SK-N-SH (cell line): ENCODE data around the gene AMER1. TPM values are rescaled to one million over a fixed set of nuclear protein-coding genes. Genes with fewer than 3 reads are reported as not detected.

Experiments used
- CTCF ChIA-PET: fragments of 300-600, 350-600 bp; formaldehyde crosslinking; extraction: SDS; loops from one replicate; lab custom pipeline; 2021; lab: Yijun Ruan, JAX
- POLR2A ChIA-PET: fragments of 350-600 bp; sonication (Branson Sonifier 250); formaldehyde crosslinking; extraction: SDS; loops from one replicate; lab custom pipeline; 2020; ENCODE audit warnings: antibody characterized with exemption, inconsistent platforms; lab: Yijun Ruan, JAX
- DNase-seq: peaks from one replicate; pipeline ENCODE4 v3.0.0; 2012
- H2AFZ ChIP-seq: fragments of 200-600 bp; sonication (generic); 2 replicates; pipeline ENCODE4 v1.8.1; 2016; ENCODE audit warnings: antibody characterized with exemption, mild to moderate bottlenecking, low read depth
- H3F3A ChIP-seq: fragments of 200-600 bp; sonication (generic); replicated peaks from 2 replicates; pipeline ENCODE3; 2016; ENCODE audit warnings: antibody characterized with exemption, mild to moderate bottlenecking; ENCODE audit not compliant: insufficient read depth
- H3K27ac ChIP-seq, 2 experiments: fragments of 200-500 bp in 1 of 2; fragments of 200-600 bp in 1 of 2; sonication (Bioruptor generic) in 1 of 2; sonication (generic), shearing (Covaris generic) in 1 of 2; 2 replicates each; pipeline versions ENCODE4 v1.5.1 to v1.6.1; 2014 to 2016; ENCODE audit warnings: low read depth in 2 of 2, inconsistent platforms in 1 of 2, low read length in 1 of 2, mild to moderate bottlenecking in 1 of 2, mixed read lengths in 1 of 2
- H3K27me3 ChIP-seq: fragments of 200-600 bp; sonication (generic), shearing (Covaris generic); 2 replicates; pipeline ENCODE4 v1.6.1; 2016; ENCODE audit warnings: mixed run types; ENCODE audit not compliant: insufficient read depth
- H3K36me3 ChIP-seq, 2 experiments: fragments of 200-500 bp in 1 of 2; fragments of 200-600 bp in 1 of 2; sonication (Bioruptor generic) in 1 of 2; sonication (generic) in 1 of 2; replicated peaks in 1 of 2; 2 replicates each; pipeline versions ENCODE3 to v1.5.1; 2014 to 2016; ENCODE audit warnings: low read length in 1 of 2, mild to moderate bottlenecking in 1 of 2; ENCODE audit not compliant: insufficient read depth in 2 of 2, control insufficient read depth in 1 of 2
- H3K4me1 ChIP-seq, 2 experiments: fragments of 200-500 bp in 1 of 2; fragments of 200-600 bp in 1 of 2; sonication (Bioruptor generic) in 1 of 2; sonication (generic), shearing (Covaris generic) in 1 of 2; 2 replicates each; pipeline versions ENCODE4 v1.5.1 to v1.6.1; 2014 to 2016; ENCODE audit warnings: low read depth in 1 of 2, low read length in 1 of 2, mixed run types in 1 of 2; ENCODE audit not compliant: insufficient read depth in 2 of 2, control insufficient read depth in 1 of 2
- H3K4me2 ChIP-seq: fragments of 200-600 bp; sonication (generic), shearing (Covaris generic); 2 replicates; pipeline ENCODE4 v1.6.1; 2017; ENCODE audit warnings: mixed run types
- H3K4me3 ChIP-seq, 2 experiments: fragments of 200-500 bp in 1 of 2; fragments of 200-600 bp in 1 of 2; sonication (Bioruptor generic) in 1 of 2; sonication (generic), shearing (Covaris generic) in 1 of 2; 2 replicates each; pipeline versions ENCODE4 v1.5.1 to v1.8.1; 2014 to 2016; ENCODE audit warnings: low read depth in 2 of 2, inconsistent platforms in 1 of 2, low read length in 1 of 2, mild to moderate bottlenecking in 1 of 2, mixed read lengths in 1 of 2, moderate library complexity in 1 of 2
- H3K79me2 ChIP-seq: fragments of 200-600 bp; sonication (generic); 2 replicates; pipeline ENCODE4 v1.8.1; 2017; ENCODE audit warnings: mild to moderate bottlenecking; ENCODE audit not compliant: insufficient read depth
- H3K9ac ChIP-seq: fragments of 200-600 bp; sonication (generic); 2 replicates; pipeline ENCODE4 v1.6.1; 2017; ENCODE audit warnings: mixed run types
- H3K9me2 ChIP-seq: fragments of 200-600 bp; sonication (generic); 2 replicates; pipeline ENCODE4 v1.6.1; 2017; ENCODE audit warnings: mixed run types
- H3K9me3 ChIP-seq: fragments of 200-600 bp; sonication (generic); 2 replicates; pipeline ENCODE4 v1.6.1; 2017; ENCODE audit warnings: mixed run types, mild to moderate bottlenecking, moderate library complexity
- H4K20me1 ChIP-seq: fragments of 200-600 bp; sonication (generic); 2 replicates; pipeline ENCODE4 v1.6.1; 2017; ENCODE audit warnings: mild to moderate bottlenecking, mixed run types; ENCODE audit not compliant: insufficient read depth
- ELF1 ChIP-seq: IDR thresholded peaks from 2 replicates; pipeline ENCODE4 v1.4.0; 2012
- EZH2phosphoT487 ChIP-seq: fragments of 200-600 bp; sonication (generic); IDR thresholded peaks from 2 replicates; pipeline ENCODE4 v1.6.1; 2017; ENCODE audit warnings: low read depth, mixed run types, mild to moderate bottlenecking, antibody characterized with exemption, moderate library complexity, borderline replicate concordance
- FOSL2 ChIP-seq: IDR thresholded peaks from 2 replicates; pipeline ENCODE4 v1.4.0; 2012; ENCODE audit warnings: low read depth, mild to moderate bottlenecking, moderate library complexity, borderline replicate concordance
- FOXJ3 ChIP-seq: sonication (generic); formaldehyde crosslinking; IDR thresholded peaks from 2 replicates; pipeline ENCODE4 v1.5.1; 2020; ENCODE audit warnings: mild to moderate bottlenecking, missing genetic modification reagents
- GABPA ChIP-seq: IDR thresholded peaks from 2 replicates; pipeline ENCODE4 v1.4.0; 2012; ENCODE audit warnings: low read depth, mild to moderate bottlenecking
- GATA2 ChIP-seq: sonication (generic); formaldehyde crosslinking; IDR thresholded peaks from 2 replicates; pipeline ENCODE4 v1.5.0; 2020; ENCODE audit warnings: mild to moderate bottlenecking, missing genetic modification reagents
- MXI1 ChIP-seq: IDR thresholded peaks from 2 replicates; pipeline ENCODE4 v1.6.1; 2012; ENCODE audit warnings: mild to moderate bottlenecking, low read depth, low read length, improper control_type of control experiment
- NFIC ChIP-seq: IDR thresholded peaks from 2 replicates; pipeline ENCODE4 v1.4.0; 2012; ENCODE audit warnings: borderline replicate concordance
- NRF1 ChIP-seq: IDR thresholded peaks from 2 replicates; pipeline ENCODE4 v1.6.1; 2012; ENCODE audit warnings: low read depth, mild to moderate bottlenecking, low read length
- POLR2AphosphoS5 ChIP-seq: IDR thresholded peaks from 2 replicates; pipeline ENCODE4 v1.6.1; 2012; ENCODE audit warnings: low read depth, low read length
- RFX5 ChIP-seq: IDR thresholded peaks from 2 replicates; pipeline ENCODE4 v1.6.1; 2012; ENCODE audit warnings: mild to moderate bottlenecking, improper control_type of control experiment, low read length
- TAF1 ChIP-seq: IDR thresholded peaks from 2 replicates; pipeline ENCODE4 v1.6.1; 2012; ENCODE audit warnings: low read depth, mild to moderate bottlenecking, low read length, moderate library complexity, borderline replicate concordance
- YY1 ChIP-seq: IDR thresholded peaks from 2 replicates; pipeline ENCODE4 v1.4.0; 2012; ENCODE audit warnings: low read depth, mild to moderate bottlenecking
- WGBS: methylation state at CpG from one replicate; pipeline ENCODE4 v1.1.6; 2017; ENCODE audit warnings: low lambda C conversion rate; 5-methylcytosine and 5-hydroxymethylcytosine counted together
- polyA plus RNA-seq, 3 experiments: library from polyadenylated mRNA; depleted of rRNA; stranded (reverse); fragments of >200 nt; gene quantifications; 2 replicates each; pipeline ENCODE4 v1.2.3, GENCODE V29; 2012
- TF ChIP-seq, protein P1 (sequence below): IDR thresholded peaks from 2 replicates; pipeline ENCODE4 v1.4.0; 2012; ENCODE audit warnings: low read depth, borderline replicate concordance
- TF ChIP-seq, protein P2 (sequence below): fragments of 150-350 bp; IDR thresholded peaks from 2 replicates; pipeline ENCODE4 v1.6.1; 2017; ENCODE audit warnings: antibody characterized with exemption, low read length, low read depth, borderline replicate concordance
- TF ChIP-seq, protein P3 (sequence below): IDR thresholded peaks from 2 replicates; pipeline ENCODE4 v1.6.1; 2012; ENCODE audit warnings: mild to moderate bottlenecking, low read depth, low read length, moderate library complexity
- TF ChIP-seq, protein P4 (sequence below): fragments of 200-600 bp; sonication (generic); IDR thresholded peaks from 2 replicates; pipeline ENCODE4 v1.6.1; 2017; ENCODE audit warnings: antibody characterized with exemption, mild to moderate bottlenecking, moderate library complexity
- TF ChIP-seq, protein P5 (sequence below): fragments of 150-350 bp; IDR thresholded peaks from 2 replicates; pipeline ENCODE4 v1.6.1; 2016; ENCODE audit warnings: mild to moderate bottlenecking, low read depth, low read length
- TF ChIP-seq, protein P6 (sequence below): IDR thresholded peaks from 2 replicates; pipeline ENCODE4 v1.4.0; 2012; ENCODE audit warnings: low read depth
- TF ChIP-seq, protein P7 (sequence below): IDR thresholded peaks from 2 replicates; pipeline ENCODE4; 2012

Gene AMER1
- polyA plus RNA-seq, 1 of the 3 experiments (the other 2 are of a cell fraction) = 0.67 TPM

DNA sequence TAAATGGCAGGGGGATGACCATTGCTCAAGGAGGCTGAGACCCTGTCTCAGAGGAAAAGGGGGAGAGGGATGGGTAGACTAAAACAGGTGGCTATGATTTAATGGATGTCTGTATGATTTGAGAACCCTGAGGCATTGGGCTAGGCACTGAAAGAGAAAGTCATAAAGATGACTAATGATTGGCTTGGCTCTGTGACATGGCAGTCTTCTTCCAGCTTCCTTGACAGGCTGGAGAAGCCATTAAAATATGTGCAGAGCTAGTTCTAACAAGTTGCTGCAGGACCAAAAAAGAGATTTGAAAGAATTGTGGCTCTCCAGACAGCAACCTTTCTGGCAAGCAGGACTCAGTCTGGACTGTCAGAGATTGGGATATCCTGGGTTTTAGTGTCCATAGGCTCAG is 53.6 kb downstream of the AMER1 start (continued):
- TF ChIP-seq, protein P1, sequence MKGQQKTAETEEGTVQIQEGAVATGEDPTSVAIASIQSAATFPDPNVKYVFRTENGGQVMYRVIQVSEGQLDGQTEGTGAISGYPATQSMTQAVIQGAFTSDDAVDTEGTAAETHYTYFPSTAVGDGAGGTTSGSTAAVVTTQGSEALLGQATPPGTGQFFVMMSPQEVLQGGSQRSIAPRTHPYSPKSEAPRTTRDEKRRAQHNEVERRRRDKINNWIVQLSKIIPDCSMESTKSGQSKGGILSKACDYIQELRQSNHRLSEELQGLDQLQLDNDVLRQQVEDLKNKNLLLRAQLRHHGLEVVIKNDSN = no peak

DNA sequence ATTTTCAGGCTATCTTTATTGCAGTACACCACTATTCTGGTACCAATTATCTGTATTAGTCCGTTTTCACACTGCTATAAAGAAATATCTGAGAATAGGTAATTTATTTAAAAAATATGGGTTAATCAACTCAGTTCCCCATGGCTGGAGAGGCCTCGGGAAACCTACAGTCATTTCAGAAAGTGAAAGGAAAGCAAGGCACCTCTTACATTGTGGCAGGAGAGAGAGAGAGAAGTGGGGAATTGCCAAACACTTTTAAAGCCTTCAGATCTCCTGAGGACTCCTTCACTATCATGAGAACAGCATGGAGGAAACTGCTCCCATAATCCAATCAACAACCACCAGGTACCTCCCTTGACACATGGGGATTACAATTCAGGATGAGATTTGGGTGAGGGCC is 54.7 kb downstream of the AMER1 start:
- Histone ChIP-seq H3K36me3 (no peaks in the 10 kb centered on the region), H3K4me1 (no peaks in the 10 kb centered on the region), H4K20me1 (no peaks in the 10 kb centered on the region), H2AFZ (no peak overlapping the region), H3K4me2 (no peak overlapping the region), H3K9me2 (no peaks in the 10 kb centered on the region), H3K27ac (no peak overlapping the region), H3K9me3 (no peaks in the 10 kb centered on the region), H3F3A (no peaks in the 10 kb centered on the region), H3K9ac (no peak overlapping the region), H3K4me3 (no peak overlapping the region), H3K79me2 (no peaks in the 10 kb centered on the region), H3K27me3 (no peaks in the 10 kb centered on the region)
- CTCF ChIA-PET = no interaction called here
- TF ChIP-seq FOSL2 (no peak), FOXJ3 (no peak), NFIC (no peak), EZH2phosphoT487 (no peak), NRF1 (no peak), MXI1 (no peak), RFX5 (no peak), GABPA (no peak), GATA2 (CRISPR knock-in tag) (no peak), TAF1 (no peak), POLR2AphosphoS5 (no peak), YY1 (no peak), ELF1 (no peak)
- TF ChIP-seq, protein P2, sequence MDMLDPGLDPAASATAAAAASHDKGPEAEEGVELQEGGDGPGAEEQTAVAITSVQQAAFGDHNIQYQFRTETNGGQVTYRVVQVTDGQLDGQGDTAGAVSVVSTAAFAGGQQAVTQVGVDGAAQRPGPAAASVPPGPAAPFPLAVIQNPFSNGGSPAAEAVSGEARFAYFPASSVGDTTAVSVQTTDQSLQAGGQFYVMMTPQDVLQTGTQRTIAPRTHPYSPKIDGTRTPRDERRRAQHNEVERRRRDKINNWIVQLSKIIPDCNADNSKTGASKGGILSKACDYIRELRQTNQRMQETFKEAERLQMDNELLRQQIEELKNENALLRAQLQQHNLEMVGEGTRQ = no peak
- TF ChIP-seq, protein P3, sequence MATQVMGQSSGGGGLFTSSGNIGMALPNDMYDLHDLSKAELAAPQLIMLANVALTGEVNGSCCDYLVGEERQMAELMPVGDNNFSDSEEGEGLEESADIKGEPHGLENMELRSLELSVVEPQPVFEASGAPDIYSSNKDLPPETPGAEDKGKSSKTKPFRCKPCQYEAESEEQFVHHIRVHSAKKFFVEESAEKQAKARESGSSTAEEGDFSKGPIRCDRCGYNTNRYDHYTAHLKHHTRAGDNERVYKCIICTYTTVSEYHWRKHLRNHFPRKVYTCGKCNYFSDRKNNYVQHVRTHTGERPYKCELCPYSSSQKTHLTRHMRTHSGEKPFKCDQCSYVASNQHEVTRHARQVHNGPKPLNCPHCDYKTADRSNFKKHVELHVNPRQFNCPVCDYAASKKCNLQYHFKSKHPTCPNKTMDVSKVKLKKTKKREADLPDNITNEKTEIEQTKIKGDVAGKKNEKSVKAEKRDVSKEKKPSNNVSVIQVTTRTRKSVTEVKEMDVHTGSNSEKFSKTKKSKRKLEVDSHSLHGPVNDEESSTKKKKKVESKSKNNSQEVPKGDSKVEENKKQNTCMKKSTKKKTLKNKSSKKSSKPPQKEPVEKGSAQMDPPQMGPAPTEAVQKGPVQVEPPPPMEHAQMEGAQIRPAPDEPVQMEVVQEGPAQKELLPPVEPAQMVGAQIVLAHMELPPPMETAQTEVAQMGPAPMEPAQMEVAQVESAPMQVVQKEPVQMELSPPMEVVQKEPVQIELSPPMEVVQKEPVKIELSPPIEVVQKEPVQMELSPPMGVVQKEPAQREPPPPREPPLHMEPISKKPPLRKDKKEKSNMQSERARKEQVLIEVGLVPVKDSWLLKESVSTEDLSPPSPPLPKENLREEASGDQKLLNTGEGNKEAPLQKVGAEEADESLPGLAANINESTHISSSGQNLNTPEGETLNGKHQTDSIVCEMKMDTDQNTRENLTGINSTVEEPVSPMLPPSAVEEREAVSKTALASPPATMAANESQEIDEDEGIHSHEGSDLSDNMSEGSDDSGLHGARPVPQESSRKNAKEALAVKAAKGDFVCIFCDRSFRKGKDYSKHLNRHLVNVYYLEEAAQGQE = no peak
- TF ChIP-seq, protein P4, sequence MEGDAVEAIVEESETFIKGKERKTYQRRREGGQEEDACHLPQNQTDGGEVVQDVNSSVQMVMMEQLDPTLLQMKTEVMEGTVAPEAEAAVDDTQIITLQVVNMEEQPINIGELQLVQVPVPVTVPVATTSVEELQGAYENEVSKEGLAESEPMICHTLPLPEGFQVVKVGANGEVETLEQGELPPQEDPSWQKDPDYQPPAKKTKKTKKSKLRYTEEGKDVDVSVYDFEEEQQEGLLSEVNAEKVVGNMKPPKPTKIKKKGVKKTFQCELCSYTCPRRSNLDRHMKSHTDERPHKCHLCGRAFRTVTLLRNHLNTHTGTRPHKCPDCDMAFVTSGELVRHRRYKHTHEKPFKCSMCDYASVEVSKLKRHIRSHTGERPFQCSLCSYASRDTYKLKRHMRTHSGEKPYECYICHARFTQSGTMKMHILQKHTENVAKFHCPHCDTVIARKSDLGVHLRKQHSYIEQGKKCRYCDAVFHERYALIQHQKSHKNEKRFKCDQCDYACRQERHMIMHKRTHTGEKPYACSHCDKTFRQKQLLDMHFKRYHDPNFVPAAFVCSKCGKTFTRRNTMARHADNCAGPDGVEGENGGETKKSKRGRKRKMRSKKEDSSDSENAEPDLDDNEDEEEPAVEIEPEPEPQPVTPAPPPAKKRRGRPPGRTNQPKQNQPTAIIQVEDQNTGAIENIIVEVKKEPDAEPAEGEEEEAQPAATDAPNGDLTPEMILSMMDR = no peak
- TF ChIP-seq, protein P5, sequence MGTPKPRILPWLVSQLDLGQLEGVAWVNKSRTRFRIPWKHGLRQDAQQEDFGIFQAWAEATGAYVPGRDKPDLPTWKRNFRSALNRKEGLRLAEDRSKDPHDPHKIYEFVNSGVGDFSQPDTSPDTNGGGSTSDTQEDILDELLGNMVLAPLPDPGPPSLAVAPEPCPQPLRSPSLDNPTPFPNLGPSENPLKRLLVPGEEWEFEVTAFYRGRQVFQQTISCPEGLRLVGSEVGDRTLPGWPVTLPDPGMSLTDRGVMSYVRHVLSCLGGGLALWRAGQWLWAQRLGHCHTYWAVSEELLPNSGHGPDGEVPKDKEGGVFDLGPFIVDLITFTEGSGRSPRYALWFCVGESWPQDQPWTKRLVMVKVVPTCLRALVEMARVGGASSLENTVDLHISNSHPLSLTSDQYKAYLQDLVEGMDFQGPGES = no peak
- TF ChIP-seq, protein P6, sequence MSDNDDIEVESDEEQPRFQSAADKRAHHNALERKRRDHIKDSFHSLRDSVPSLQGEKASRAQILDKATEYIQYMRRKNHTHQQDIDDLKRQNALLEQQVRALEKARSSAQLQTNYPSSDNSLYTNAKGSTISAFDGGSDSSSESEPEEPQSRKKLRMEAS = no peak
- TF ChIP-seq, protein P1 = no peak
- TF ChIP-seq, protein P7, sequence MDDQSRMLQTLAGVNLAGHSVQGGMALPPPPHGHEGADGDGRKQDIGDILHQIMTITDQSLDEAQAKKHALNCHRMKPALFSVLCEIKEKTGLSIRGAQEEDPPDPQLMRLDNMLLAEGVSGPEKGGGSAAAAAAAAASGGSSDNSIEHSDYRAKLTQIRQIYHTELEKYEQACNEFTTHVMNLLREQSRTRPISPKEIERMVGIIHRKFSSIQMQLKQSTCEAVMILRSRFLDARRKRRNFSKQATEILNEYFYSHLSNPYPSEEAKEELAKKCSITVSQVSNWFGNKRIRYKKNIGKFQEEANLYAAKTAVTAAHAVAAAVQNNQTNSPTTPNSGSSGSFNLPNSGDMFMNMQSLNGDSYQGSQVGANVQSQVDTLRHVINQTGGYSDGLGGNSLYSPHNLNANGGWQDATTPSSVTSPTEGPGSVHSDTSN = no peak
- no peak for DNase-seq
- 2% methylated on average over 2 of the region's 2 CpGs for WGBS
- POLR2A ChIA-PET = no interaction called here
